Measurements from ENCODE around the gene GPHN.

Gene GPHN

DNA sequence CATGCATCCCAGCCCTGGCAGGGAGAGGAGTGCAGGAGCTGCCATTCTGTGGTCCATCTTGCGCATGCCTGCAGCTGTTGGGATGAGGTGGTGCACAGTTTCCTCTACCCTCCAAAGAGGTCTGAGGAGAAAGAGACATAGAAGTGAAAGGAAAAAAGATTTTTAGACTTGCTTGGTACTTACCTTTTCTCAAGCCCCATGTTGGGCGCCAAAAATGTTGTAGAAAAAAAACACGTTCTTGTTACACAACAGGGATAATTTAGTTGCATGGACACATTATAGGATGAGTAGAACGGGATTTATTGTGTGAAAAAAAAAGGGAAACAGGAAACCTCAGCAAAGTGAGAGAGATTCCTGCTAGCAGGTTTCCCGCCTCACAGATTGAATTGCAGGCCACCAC is 436.9 kb downstream of the GPHN start:
- no peak for DNase-seq (ENCODE audit: low read depth)

DNA sequence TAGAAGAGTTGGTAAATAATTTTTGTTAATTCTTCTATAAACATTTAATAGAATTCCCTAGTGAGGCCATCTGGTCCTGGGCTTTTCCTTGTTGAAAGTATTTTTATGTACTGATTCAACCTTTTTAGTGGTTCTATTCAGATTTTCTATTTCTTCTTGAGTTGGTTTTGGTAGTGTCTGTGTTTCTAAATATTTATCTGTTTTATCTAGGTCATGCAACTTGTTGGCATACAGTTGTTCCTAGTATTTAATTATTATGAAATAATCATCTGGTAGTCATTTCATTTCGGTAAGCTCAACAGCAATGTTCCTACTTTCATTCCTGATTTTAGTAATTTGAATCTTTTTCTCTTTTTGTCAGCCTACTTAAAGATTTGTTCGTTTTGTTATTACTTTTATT is 447.2 kb downstream of the GPHN start:
- no peak for DNase-seq (ENCODE audit: low read depth)

DNA sequence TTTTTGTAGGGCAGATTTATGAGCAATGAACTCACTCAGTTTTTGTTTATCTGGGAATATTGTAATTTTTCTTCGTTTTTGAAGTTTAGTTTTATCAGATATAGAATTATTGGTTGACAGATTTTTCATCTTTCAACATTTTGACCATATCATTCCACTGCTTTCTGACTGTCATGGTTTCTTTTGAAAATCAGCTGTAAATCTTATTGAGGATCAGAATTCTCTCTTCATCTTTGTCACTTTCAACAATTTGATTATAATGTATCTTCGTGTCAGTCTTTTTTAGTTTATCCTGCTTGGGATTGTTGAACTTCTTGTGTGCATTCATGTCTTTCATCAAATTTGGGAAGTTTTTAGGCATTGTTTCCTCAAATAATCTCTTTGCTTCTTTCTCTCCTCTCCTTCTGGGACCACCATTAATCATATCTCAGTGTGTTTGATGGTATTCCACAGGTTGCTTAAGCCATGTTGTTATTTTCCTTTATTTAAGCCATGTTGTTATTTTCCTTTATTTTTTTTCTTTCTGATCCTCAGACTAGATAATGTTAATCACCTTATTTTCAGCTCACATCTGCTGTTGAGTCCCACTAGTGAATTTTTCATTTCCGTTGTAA is 451.6 kb downstream of the GPHN start:
- no peak for DNase-seq (ENCODE audit: low read depth)

DNA sequence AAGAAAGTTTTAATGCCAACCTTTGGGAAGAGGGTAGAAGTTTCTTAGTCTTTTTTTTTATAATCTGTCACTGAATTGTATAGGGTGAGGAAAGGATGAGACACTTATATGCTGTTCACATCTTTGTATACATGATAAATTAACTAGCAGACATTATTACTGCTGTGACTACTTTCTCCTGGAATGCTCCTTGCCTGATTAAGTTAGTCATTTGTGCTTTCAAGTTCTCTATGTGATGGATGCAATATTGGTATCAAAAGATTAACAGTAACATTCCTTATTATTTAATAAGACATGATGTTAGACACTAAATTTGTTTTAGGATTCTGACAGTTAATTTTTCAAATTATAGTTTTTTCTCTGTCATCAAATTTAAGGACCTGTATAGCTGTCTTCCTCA is 457.9 kb downstream of the GPHN start:
- DNase-seq (ENCODE audit: low read depth): no peak

DNA sequence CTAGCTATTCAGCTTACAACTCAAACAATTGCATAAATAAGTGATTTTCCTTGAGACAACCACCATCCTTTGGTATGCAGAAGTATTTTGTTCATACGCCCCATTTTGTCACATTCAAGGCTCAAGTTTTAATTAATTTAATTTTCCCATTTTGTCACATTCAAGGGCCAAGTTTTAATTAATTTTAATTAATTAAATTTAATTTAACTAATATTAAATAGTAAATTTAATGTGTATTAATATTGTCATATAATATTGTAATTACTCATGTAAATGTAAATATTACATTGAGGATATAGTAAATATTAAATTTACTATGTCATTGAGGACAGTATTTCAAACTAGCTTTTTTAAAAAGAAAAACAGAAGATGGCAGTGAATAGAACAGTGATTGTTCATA is 464.5 kb downstream of the GPHN start:
- no peak for DNase-seq (ENCODE audit: low read depth)

DNA sequence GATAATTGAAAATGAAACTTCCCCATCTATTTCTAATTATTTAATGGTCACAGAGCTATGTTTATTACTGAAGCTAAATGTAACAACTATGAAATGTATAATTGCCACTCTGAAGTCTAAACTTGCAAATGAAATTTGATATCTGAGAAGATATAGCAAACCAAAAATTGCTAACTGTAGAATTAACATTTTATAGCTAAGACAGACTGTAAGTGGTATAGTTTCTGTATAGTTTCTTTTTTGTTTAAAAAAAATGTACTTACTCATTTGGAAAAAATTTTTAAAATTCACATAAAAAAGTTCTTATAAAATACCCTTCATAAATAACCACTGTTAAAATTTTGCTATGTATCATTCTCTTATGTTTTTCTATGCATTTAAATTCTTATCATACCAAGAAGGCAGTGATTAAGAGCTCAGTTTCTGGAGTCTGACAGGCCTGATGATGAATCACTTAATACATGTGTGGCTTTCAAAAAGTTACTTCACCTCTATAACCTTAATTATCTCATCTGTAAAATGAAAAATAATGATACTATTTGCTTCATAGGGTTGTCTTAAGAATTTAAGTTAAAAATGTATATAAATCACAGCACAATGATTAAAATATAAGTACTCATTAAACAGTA is 466.6 kb downstream of the GPHN start:
- DNase-seq (ENCODE audit: low read depth): peak; percentile 59

DNA sequence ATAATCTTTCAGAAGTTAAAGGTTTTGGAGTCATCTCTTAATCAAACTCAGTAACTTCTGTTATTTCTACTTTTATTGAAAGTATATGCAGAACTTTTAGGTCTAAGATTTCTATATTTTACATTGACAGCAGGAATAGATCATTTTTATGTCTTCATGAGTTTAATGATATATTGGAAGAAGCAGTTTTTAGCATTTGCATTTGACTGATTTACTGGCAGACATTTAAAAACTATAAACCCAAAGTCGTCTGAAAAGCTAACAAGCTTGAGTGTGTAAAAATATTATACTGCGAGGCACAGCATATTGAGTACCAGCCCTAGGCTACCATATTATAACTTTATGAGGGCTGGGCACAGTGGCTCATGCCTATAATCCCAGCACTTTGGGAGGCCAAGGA is 467.3 kb downstream of the GPHN start:
- DNase-seq (ENCODE audit: low read depth): no peak

DNA sequence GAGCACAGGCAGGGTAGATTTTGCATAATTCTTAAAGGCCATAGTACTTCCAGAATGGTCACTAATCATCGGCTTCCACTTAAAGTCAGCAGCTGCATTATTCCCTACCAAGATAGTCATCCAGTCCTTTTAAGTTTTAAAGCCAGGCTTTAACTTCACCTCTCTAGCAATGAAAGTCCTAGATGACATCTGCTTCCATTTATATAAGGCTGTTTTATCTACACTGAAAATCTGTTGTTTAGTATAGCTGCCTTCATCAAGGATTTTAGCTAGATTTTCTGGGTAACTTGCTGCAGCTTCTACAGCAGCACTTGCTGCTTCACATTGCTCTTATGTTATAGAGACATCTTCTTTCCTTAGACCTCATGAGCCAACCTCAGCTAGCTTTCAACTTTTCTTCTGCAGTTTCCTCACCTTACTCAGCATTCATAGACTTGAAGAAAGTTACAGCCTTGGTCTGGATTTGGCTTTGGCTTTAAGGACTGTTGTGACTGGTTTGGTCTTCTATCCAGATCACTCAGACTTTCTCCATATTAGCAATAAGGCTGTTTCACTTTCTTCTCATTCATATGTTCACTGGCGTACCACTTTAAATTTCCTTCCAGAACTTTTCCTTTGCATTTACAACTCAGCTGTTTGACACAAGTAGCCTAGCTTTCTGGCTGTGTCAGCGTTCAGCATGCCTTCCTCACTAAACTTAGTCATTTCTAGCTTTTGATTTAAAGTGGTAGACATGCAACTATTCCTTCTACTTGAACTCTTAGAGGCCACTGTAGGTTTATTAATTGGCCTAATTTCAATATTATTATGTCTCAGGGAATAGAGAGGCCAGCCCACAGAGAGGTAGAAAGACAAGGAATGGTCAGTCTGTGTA is 471.4 kb downstream of the GPHN start:
- no peak for DNase-seq (ENCODE audit: low read depth)

DNA sequence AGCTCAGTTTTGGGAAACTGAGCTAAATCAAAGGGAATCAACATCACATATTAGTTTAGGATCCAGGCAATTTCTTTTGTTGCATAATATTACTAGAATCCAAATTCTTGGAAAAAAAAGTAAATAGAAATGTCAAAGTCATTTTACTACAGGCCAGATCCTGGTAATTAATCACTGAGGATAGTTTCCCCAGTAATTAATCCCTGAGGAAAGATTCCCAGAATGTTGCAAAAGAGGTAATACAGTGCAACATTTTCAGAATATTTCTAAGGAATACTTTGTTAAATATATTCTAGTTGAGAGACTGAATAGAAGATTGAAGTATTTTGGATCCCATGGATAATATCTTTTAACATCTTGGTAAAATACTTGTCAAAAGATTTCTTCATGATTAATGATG is 474.3 kb downstream of the GPHN start:
- no peak for DNase-seq (ENCODE audit: low read depth)

DNA sequence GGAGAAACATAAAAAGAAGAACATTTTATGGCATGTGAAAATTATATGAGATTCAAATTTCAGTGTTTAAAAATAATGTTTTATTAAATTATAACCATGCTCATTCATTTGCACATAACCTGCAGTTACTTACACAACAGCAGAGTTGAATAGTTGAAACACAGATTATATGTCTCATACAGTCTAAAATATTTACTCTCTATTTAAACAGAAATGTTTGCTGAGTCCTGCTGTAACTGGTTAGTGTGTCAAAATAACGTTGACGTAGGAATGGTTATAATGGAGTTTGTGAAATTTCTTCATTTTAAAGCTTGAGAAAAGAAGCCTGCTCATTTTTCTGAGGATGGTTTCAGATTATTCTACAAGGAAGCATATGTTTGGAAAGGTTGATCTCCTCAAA is 484.8 kb downstream of the GPHN start:
- no peak for DNase-seq (ENCODE audit: low read depth)

DNA sequence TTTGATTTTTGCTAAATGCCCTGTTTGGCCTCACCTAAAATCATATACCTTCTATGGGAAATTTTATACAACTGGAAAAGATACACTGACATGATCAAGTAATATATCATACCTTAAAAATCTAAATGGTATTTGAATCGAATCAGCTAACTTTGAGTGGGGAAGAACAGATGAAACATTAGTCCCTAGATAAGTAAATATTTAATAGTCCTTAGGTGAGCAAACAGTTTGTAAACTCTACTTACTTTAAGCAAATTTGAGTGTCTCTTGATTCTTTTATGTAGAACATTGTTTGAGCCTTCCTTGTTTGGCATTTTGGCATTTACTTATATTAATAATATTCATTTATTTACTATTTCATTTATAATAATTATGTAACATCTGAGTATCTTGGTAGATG is 485.6 kb downstream of the GPHN start:
- no peak for DNase-seq (ENCODE audit: low read depth)

DNA sequence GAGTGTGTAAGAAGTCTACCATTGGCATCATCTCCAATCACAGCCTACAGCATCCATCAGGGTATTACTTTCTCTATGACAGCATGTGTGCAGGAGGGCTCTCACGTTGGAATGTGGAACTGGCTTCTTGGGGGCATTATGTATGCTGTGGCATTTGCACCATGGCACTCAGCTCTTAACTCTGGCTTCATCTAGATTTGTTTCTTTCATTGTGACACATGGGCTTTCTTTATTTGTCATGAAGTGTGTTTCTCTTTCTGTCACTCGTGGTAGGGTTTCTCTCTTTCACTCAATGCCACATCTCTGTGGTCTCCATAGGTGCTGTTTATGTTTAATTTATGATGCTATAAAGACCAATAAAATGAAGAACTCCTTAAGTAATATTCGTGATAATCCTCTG is 490.1 kb downstream of the GPHN start:
- no peak for DNase-seq (ENCODE audit: low read depth)

DNA sequence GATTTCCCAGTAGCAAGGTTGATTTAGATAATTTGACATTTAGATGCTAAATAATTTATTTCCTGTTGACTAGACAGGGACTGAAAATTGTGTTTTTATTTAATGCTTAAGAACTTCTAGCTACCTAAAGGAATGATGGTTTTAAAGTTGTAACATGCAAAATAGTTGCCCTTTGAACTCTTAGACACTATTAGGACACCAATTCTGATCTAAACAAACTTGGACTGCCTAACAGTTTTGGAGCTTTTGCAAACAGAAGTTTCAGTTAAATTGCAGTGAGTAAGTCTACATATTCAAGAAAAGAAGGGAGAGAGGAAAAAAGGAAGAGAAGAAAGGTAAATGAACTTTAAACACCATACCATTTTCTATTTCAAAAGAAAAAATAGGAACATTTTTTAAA is 492.0 kb downstream of the GPHN start:
- DNase-seq (ENCODE audit: low read depth): no peak

DNA sequence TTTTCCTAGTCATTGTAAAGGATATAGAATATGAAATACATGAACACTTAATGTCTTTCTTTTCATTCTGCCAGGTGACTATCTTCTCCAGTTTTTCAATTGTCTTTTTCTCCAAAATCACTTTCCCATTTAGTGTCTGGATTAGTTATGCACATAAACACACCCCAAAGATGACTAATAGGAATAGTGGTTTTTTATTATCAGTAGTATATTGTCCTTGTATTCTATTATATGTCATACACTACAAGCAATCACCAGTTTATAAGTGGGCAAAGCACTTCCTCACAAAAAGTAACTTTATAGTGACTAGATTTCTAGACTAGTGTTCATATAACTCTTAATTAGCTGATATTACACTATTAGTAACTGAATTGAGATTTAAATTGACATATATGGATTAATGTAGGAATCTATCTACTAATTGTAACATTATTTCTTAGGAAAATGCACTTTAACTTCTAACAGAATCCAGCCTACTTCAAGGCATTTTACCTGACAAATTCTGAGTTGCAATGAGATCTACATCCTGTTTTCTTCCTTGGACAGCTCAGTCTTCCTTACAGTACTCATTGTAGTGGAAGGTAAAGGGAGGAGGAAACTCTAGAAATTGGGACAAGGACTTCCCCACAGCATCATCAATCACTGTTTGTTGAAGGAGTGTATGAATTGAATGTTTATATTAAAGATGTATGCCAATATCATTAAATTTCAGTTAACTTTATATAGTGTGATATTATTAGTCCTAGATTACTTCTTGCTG is 495.2 kb downstream of the GPHN start:
- no peak for DNase-seq (ENCODE audit: low read depth)

DNA sequence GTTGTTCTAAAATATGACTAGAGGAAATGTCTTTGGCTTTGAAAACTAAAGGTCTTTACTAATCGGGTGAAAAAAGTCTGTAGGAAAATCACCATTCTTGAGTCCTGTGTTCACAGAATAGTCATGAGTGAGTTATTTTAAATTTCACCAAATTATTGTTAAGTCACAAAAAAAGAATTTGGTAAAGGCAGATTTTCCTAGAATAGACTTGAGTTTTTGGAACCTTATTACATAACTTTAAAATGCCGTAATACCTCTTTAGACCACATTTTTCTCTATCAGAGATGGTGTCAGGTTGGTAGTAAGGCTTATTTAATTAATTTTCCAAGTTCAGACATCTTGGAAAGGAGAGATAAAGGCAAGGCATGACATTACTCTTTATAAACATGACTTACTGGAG is 496.6 kb downstream of the GPHN start:
- peak; percentile 11 for DNase-seq (ENCODE audit: low read depth)

DNA sequence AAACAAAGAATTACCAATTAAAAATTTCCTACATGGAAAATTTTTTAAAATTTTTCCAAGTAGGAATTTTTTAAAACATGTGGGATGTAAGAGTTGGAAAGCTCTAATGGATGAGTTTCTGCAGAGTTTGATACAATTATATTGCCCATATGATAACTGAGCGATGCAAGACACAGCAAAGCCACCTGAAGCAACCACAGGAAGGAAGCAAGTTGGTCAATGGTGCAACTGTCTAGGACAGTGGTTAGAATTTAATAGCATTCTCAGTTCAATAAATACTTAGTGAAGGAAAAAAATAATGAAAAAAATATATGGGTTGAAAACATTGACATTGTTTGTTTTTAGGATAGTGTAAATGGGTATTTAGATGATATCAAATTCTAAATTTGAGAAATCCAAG is 502.7 kb downstream of the GPHN start:
- DNase-seq (ENCODE audit: low read depth): no peak

DNA sequence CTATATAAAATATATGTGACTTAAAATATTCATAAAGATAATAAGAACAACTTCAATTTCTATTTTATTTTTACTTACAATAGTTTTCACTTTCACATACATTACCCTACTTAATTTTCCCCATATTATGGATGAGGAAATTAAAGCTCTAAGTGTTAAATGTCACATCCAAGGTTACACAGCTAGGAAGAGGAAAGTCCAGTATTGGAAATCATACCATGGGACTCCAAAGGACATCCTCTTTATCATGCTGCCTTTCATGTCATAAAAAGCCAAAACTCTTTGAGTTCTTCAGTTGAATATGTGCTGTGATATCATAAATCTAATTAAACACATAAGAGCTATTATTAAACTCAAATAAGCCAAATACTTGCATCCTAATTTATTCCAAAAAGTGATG is 508.9 kb downstream of the GPHN start:
- DNase-seq (ENCODE audit: low read depth): no peak

DNA sequence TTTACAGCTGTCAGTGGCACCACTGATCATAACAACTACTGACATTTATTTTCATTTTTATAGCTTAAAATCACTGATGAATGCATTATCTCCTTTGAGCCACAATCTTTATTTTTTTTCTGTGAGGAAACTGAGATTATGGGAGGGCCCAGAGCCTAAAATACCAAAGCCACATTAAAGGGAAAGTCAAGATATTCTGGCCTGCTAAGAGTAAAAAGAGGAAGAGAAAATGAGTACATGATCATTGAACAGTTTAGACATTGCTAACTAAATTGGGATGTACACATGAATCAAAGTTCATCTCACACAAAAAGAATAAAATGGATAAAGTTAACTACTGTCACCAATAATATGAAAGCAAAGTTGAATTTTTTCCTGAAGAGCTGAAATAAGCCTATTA is 510.8 kb downstream of the GPHN start:
- no peak for DNase-seq (ENCODE audit: low read depth)

DNA sequence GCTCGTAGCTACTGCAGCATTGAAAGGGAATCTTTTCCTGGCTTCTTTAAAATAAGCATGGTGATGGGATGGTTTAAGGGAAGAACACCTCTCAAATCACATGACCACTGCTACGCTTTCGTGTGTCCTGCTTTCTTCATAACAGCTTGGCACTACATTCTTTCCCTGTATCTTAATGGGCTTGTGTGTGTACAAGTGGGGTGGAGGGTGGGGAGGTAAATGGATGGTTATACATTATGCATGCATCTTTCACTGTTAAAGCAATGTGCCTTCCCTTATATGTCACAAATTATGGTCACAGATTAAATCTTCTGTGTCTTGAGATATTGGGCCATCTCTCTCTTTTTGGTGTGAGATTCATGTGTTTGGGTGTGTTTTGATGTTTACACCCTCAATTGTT is 511.8 kb downstream of the GPHN start:
- DNase-seq (ENCODE audit: low read depth): no peak

DNA sequence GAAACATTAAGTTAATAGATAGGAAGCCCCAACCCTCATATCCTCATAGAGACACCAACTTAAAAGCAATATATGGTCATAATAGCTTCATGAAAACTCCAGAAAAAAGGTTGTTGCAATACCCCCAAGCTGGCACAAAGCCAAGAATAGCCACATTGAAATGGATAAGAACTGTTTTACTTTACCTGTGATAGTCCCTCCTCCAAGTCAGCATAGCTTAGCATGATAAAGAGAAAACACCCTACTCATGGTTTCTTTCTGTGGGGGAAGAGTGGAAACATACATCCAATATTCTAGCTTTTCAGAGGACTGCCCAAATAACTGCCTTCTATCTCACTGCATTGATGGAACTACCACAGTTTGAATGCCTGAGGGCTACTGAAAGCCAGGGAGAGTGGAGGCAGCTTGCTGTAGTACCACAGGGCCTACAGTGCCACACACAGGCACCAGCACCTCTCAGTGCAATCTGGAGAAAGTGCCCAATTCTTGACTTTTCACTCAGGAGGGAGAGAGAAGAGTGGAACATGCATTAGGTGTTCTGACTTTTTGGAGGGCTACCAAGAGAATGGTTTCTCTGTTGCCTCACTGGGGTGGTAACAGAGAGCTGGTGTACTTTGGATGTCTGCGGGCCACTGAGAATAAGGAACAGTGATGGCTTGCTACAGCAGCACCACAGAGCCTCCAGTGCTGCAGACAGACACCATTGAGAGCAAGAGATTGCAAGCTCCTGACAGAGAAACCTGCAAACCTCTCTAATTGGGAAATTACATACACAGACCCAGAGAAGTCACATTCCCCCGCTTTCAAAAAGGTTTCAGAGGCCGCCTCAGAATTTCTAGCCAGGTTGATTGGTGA is 524.2 kb downstream of the GPHN start:
- no peak for DNase-seq (ENCODE audit: low read depth)

DNA sequence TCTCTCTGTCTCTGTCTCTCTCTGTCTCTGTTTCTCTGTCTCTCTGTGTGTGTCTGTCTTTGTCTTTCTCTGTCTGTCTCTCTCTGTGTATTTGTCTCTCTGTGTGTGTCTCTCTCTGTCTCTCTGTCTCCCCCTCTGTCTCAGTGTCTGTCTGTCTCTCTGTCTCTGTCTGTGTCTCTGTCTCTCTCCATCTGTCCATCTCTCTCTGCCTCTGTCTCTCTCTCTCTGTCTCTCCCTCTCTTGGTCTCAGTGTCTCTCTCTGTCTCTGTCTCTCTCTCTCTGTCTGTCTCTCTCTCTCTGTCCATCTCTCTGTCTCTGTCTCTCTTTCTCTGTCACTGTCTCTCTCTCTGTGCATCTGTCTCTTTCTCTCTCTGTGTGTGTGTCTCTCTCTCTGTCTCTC is 537.5 kb downstream of the GPHN start:
- no peak for DNase-seq (ENCODE audit: low read depth)

DNA sequence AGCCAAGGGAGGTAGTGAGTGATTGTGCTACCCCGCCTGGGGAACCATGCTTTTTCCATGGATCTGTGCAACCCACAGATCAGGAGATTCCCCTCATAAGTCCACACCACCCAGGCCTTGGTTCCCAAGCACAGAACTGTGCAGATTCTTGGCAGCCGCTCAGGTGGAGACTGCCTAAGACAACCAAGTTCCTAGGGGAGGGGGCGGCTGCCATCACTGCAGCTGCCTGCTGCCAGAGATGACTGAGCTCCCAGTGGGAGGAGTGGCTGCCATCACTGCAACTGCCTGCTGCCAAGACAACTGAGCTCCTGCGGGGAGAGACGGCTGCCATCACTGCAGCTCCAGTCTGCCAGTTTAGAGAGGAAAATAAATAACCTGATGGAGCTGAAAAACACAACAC is 542.9 kb downstream of the GPHN start:
- DNase-seq (ENCODE audit: low read depth): no peak

Data from HS-27A (cell line).